Measurements from ENCODE around the gene TAF1B. TPM values are rescaled to one million over a fixed set of nuclear protein-coding genes. Genes with fewer than 3 reads are reported as not detected.

TAF1B gene
- total and polyA plus RNA-seq, 10 of the 15 experiments (the other 5 are each of a cell fraction or from before 2014, with no cell fraction given): 8.1 to 18.3 (median 12.4) TPM

- no peak overlapping the region for H3K4me2 ChIP-seq (ENCODE audit: control insufficient read depth, insufficient read depth)
- H3K79me2 ChIP-seq (ENCODE audit: control insufficient read depth, insufficient read depth, low read length): no peaks in the 10 kb centered on the region
- no peak overlapping the region for H3K4me3 ChIP-seq
- ChIA-PET SMC1A (ENCODE audit: uncharacterized antibody, unreplicated experiment) (interaction anchor here (0.7 kb wide), 1 partner anchor 416 kb away, joined by 3 read pairs; no protein-coding TSS in a partner anchor), POLR2A (no interaction called here), RAD21 (ENCODE audit: unreplicated experiment) (no interaction called here), CTCF (no interaction called here)
- FAIRE-seq (no peak), DNase-seq (ENCODE audit: low read depth, low spot score) (no peak), ATAC-seq (no peak)
- no peak overlapping the region for H3K9ac ChIP-seq (ENCODE audit: control insufficient read depth, insufficient read depth, low read length)
- no peak for TF ChIP-seq NR2F1 (conservative IDR thresholded peaks at IDR 0.05)
- no peak for TF ChIP-seq ZZZ3 (IDR thresholded peaks at IDR 0.05; ENCODE audit: control insufficient read depth, insufficient read length, low read depth)
- no peak for TF ChIP-seq EED (IDR thresholded peaks at IDR 0.05; ENCODE audit: low read depth)
- TF ChIP-seq TCF7 (IDR thresholded peaks at IDR 0.05; ENCODE audit: borderline replicate concordance): no peak
- no peak for TF ChIP-seq ZNF24 (IDR thresholded peaks at IDR 0.05)
- TF ChIP-seq KDM1A (IDR thresholded peaks at IDR 0.05; ENCODE audit: borderline replicate concordance): no peak
- TF ChIP-seq, protein P1, sequence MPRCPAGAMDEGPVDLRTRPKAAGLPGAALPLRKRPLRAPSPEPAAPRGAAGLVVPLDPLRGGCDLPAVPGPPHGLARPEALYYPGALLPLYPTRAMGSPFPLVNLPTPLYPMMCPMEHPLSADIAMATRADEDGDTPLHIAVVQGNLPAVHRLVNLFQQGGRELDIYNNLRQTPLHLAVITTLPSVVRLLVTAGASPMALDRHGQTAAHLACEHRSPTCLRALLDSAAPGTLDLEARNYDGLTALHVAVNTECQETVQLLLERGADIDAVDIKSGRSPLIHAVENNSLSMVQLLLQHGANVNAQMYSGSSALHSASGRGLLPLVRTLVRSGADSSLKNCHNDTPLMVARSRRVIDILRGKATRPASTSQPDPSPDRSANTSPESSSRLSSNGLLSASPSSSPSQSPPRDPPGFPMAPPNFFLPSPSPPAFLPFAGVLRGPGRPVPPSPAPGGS (IDR thresholded peaks at IDR 0.05; ENCODE audit: borderline replicate concordance, insufficient read depth, low read depth, low read length, poor library complexity, severe bottlenecking): no peak
- no peak for TF ChIP-seq WRNIP1 (IDR thresholded peaks at IDR 0.05; ENCODE audit: borderline replicate concordance, low read depth, low read length)
- no peak for TF ChIP-seq NFYA (IDR thresholded peaks at IDR 0.05; ENCODE audit: borderline replicate concordance, low read depth, low read length)
- TF ChIP-seq CBX3 (IDR thresholded peaks at IDR 0.05; ENCODE audit: borderline replicate concordance, low read depth): no peak
- TF ChIP-seq SREBF1 (IDR thresholded peaks at IDR 0.05; ENCODE audit: low read length): no peak
- TF ChIP-seq NR2C1 (IDR thresholded peaks at IDR 0.05): no peak
- TF ChIP-seq STAT1 (conservative IDR thresholded peaks at IDR 0.05): no peak
- TF ChIP-seq MEF2B (IDR thresholded peaks at IDR 0.05; ENCODE audit: partially characterized antibody, poor library complexity, severe bottlenecking): no peak
- no peak for TF ChIP-seq CHD1 (IDR thresholded peaks at IDR 0.05; ENCODE audit: low read depth, low read length)
- no peak for TF ChIP-seq DPF2 (IDR thresholded peaks at IDR 0.05)
- TF ChIP-seq, protein P2, sequence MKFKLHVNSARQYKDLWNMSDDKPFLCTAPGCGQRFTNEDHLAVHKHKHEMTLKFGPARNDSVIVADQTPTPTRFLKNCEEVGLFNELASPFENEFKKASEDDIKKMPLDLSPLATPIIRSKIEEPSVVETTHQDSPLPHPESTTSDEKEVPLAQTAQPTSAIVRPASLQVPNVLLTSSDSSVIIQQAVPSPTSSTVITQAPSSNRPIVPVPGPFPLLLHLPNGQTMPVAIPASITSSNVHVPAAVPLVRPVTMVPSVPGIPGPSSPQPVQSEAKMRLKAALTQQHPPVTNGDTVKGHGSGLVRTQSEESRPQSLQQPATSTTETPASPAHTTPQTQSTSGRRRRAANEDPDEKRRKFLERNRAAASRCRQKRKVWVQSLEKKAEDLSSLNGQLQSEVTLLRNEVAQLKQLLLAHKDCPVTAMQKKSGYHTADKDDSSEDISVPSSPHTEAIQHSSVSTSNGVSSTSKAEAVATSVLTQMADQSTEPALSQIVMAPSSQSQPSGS (IDR thresholded peaks at IDR 0.05; ENCODE audit: low read length): no peak
- TF ChIP-seq ZBTB4 (CRISPR knock-in tag; IDR thresholded peaks at IDR 0.05): no peak
- no peak for TF ChIP-seq MXI1 (IDR thresholded peaks at IDR 0.05; ENCODE audit: low read depth, low read length)
- TF ChIP-seq ZNF207 (IDR thresholded peaks at IDR 0.05; ENCODE audit: borderline replicate concordance): no peak
- H3K27ac ChIP-seq (ENCODE audit: control insufficient read depth, insufficient read depth): no peak overlapping the region
- no peaks in the 10 kb centered on the region for H4K20me1 ChIP-seq (ENCODE audit: control insufficient read depth, insufficient read depth)
- in situ Hi-C loops (cut with MboI) (no loop called here), intact Hi-C loops (cut with micrococcal nuclease; ENCODE audit: unreplicated experiment) (no loop called here)
- no peaks in the 10 kb centered on the region for H3K4me1 ChIP-seq (ENCODE audit: control insufficient read depth, insufficient read depth, low read length)
- WGBS (ENCODE audit: insufficient coverage, insufficient replicate concordance, low lambda C conversion rate, missing lambda C conversion rate): 68% methylated on average over 12 of the region's 12 CpGs
- no peak overlapping the region for H2AFZ ChIP-seq (ENCODE audit: control insufficient read depth, low read depth, low read length)
- H3K36me3 ChIP-seq (ENCODE audit: control insufficient read depth in 2 of 2, insufficient read depth in 2 of 2, low read length in 1 of 2): no peaks in the 10 kb centered on the region
- H3K9me3 ChIP-seq (replicated peaks; ENCODE audit: control insufficient read depth, insufficient read depth, low read length): no peaks in the 10 kb centered on the region
- H3K27me3 ChIP-seq (replicated peaks in 1 of 2; ENCODE audit: control insufficient read depth in 2 of 2, insufficient read depth in 2 of 2, low read length in 1 of 2): no peaks in the 10 kb centered on the region
- BruUV-seq (replicated peaks): no TSS peak
Measured at GRCh38 chr2:9821805-9822445, 21.3 kb upstream of the TAF1B start.

Measured in GM12878 (cell line).